TTC549 (cell line): ENCODE results near the gene TBX2.

Experiments
- FAIRE-seq: peaks from 2 replicates; lab custom pipeline; 2012; peaks lifted over from hg19 to GRCh38; lab: Jason Lieb, UNC

The TBX2 gene

GRCh38 chr17:61402978-61403800 is 3.5 kb downstream of the TBX2 start:
- no peak for FAIRE-seq

GRCh38 chr17:61403801-61404662 is 4.4 kb downstream of the TBX2 start:
- no peak for FAIRE-seq

- FAIRE-seq = no peak
Measured at GRCh38 chr17:61404663-61404912, 4.9 kb downstream of the TBX2 start.

- FAIRE-seq = no peak
Measured at GRCh38 chr17:61404913-61405685, 5.5 kb downstream of the TBX2 start.

GRCh38 chr17:61405686-61406536 is 6.3 kb downstream of the TBX2 start:
- FAIRE-seq = no peak

GRCh38 chr17:61406537-61406845 is 6.8 kb downstream of the TBX2 start:
- no peak for FAIRE-seq

- no peak for FAIRE-seq
Measured at GRCh38 chr17:61406971-61407911, 7.6 kb downstream of the TBX2 start.

- no peak for FAIRE-seq
Measured at GRCh38 chr17:61408151-61409041, 8.8 kb downstream of the TBX2 start.

- FAIRE-seq = no peak
Measured at GRCh38 chr17:61409301-61410112, 9.9 kb downstream of the TBX2 start.

GRCh38 chr17:61410141-61411010 is 10.7 kb downstream of the TBX2 start:
- FAIRE-seq = no peak

GRCh38 chr17:61411011-61411260 is 11.3 kb downstream of the TBX2 start:
- FAIRE-seq = no peak

- no peak for FAIRE-seq
Measured at GRCh38 chr17:61411261-61412142, 11.9 kb downstream of the TBX2 start.

- no peak for FAIRE-seq
Measured at GRCh38 chr17:61412143-61412859, 12.7 kb downstream of the TBX2 start.

GRCh38 chr17:61412860-61413660 is 13.4 kb downstream of the TBX2 start:
- no peak for FAIRE-seq

GRCh38 chr17:61413661-61414126 is 14.1 kb downstream of the TBX2 start:
- FAIRE-seq = no peak
